ENCODE data around the gene TMEM19.

- TF ChIP-seq POLR2A (IDR thresholded peaks at IDR 0.05) (no peak), CTCF (IDR thresholded peaks at IDR 0.05) (no peak)
Observed at GRCh38 chr12:71641390-71641789, 44.5 kb upstream of the TMEM19 start.

Data from lower leg skin (tissue), 3 donors.